Stimulated activated CD4-positive, alpha-beta T cell treated with anti-CD3 and anti-CD28 coated beads, Interleukin-15, amount 100 ng/mL, for 1 hour (primary cell): ENCODE results near the gene ACO2.

ENCODE experiments used
- DNase-seq, 2 donors: peaks; one replicate each; pipeline ENCODE4 v3.0.0-alpha.2; 2020; ENCODE audit warnings: low read depth in 1 of 2, low spot score in 1 of 2

ACO2 gene

GRCh38 chr22:41488076-41488475 is 19.2 kb downstream of the ACO2 start:
- DNase-seq = no peak

GRCh38 chr22:41488596-41489385 is 19.9 kb downstream of the ACO2 start:
- DNase-seq = no peak

GRCh38 chr22:41491374-41492100 is 22.6 kb downstream of the ACO2 start:
- no peak for DNase-seq

- DNase-seq = no peak
Measured at GRCh38 chr22:41498303-41498835, 29.5 kb downstream of the ACO2 start.

- no peak for DNase-seq
Measured at GRCh38 chr22:41499624-41500280, 30.8 kb downstream of the ACO2 start.

GRCh38 chr22:41500303-41500702 is 31.4 kb downstream of the ACO2 start:
- DNase-seq = no peak

GRCh38 chr22:41501209-41501608 is 32.3 kb downstream of the ACO2 start:
- DNase-seq = no peak

GRCh38 chr22:41504397-41504796 is 35.5 kb downstream of the ACO2 start:
- DNase-seq = no peak

GRCh38 chr22:41504816-41505215 is 35.9 kb downstream of the ACO2 start:
- no peak for DNase-seq

GRCh38 chr22:41505511-41506220 is 36.7 kb downstream of the ACO2 start:
- DNase-seq = no peak

- no peak for DNase-seq
Measured at GRCh38 chr22:41507330-41508063, 38.6 kb downstream of the ACO2 start.

- no peak for DNase-seq
Measured at GRCh38 chr22:41508770-41509170, 39.9 kb downstream of the ACO2 start.

- DNase-seq = no peak
Measured at GRCh38 chr22:41511521-41511968, 42.6 kb downstream of the ACO2 start.

GRCh38 chr22:41512421-41513194 is 43.7 kb downstream of the ACO2 start:
- no peak for DNase-seq

- DNase-seq = no peak
Measured at GRCh38 chr22:41513391-41513790, 44.5 kb downstream of the ACO2 start.

- DNase-seq = no peak
Measured at GRCh38 chr22:41516462-41516861, 47.5 kb downstream of the ACO2 start.

- peak in 1 of 2 donors; percentile 25 for DNase-seq
Measured at GRCh38 chr22:41517172-41518047, 48.5 kb downstream of the ACO2 start.

GRCh38 chr22:41518048-41518347 is 49.1 kb downstream of the ACO2 start:
- no peak for DNase-seq

- no peak for DNase-seq
Measured at GRCh38 chr22:41521126-41521525, 52.2 kb downstream of the ACO2 start.
